NCI-H748 (cell line): ENCODE measurements around the gene NCBP2L.
A peak's percentile ranks its signal among the peaks of the same experiment; 100 is the strongest.

Experiments used
- DNase-seq: peaks from one replicate; lab custom pipeline; 2025; ENCODE audit not compliant: unreplicated experiment; lab: John Stamatoyannopoulos, UW

NCBP2L gene

GRCh38 chrX:107777536-107777832 is at the start of gene NCBP2L:
NCBP2L (plus strand) TSS chrX:107777733; CDS start chrX:107794221, 16,488 bp downstream.
- DNase-seq = no peak

GRCh38 chrX:107728371-107729099 is 49.0 kb upstream of the NCBP2L start:
- DNase-seq = no peak

- peak; percentile 63 for DNase-seq
These were observed 47.8 kb upstream of the NCBP2L start for GRCh38 chrX:107729558-107730297.

GRCh38 chrX:107730298-107730655 is 47.3 kb upstream of the NCBP2L start:
- DNase-seq = no peak

- no peak for DNase-seq
These were observed 46.4 kb upstream of the NCBP2L start for GRCh38 chrX:107730991-107731766.

GRCh38 chrX:107731831-107732502 is 45.6 kb upstream of the NCBP2L start:
- DNase-seq = peak; percentile 44

GRCh38 chrX:107733686-107734085 is 43.8 kb upstream of the NCBP2L start:
- DNase-seq = no peak

- no peak for DNase-seq
These were observed 42.9 kb upstream of the NCBP2L start for GRCh38 chrX:107734646-107735045.

GRCh38 chrX:107736781-107737531 is 40.6 kb upstream of the NCBP2L start:
- DNase-seq = peak; percentile 76

- DNase-seq = no peak
These were observed 39.3 kb upstream of the NCBP2L start for GRCh38 chrX:107738272-107738671.

GRCh38 chrX:107738768-107739167 is 38.8 kb upstream of the NCBP2L start:
- DNase-seq = no peak

- no peak for DNase-seq
These were observed 38.0 kb upstream of the NCBP2L start for GRCh38 chrX:107739541-107739940.

- no peak for DNase-seq
These were observed 36.1 kb upstream of the NCBP2L start for GRCh38 chrX:107741404-107741790.

- DNase-seq = no peak
These were observed 34.8 kb upstream of the NCBP2L start for GRCh38 chrX:107742700-107743191.

- no peak for DNase-seq
These were observed 33.5 kb upstream of the NCBP2L start for GRCh38 chrX:107743995-107744394.

GRCh38 chrX:107744868-107745267 is 32.7 kb upstream of the NCBP2L start:
- no peak for DNase-seq

GRCh38 chrX:107747596-107748161 is 29.9 kb upstream of the NCBP2L start:
- DNase-seq = peak; percentile 93

GRCh38 chrX:107748506-107748905 is 29.0 kb upstream of the NCBP2L start:
- no peak for DNase-seq

- no peak for DNase-seq
These were observed 27.3 kb upstream of the NCBP2L start for GRCh38 chrX:107750263-107750662.

GRCh38 chrX:107750861-107751445 is 26.6 kb upstream of the NCBP2L start:
- DNase-seq = no peak
